HUES64 (cell line): ENCODE results near the gene FRMPD2.

Source experiments
- H3K27ac ChIP-seq: 2 replicates; pipeline ENCODE4 v1.7.0; 2013; ENCODE audit warnings: low read depth, low read length, inconsistent platforms
- H3K27me3 ChIP-seq: 2 replicates; pipeline ENCODE4 v1.6.1; 2013; ENCODE audit warnings: mild to moderate bottlenecking, low read length; ENCODE audit not compliant: insufficient read depth
- H3K36me3 ChIP-seq: 2 replicates; pipeline ENCODE4 v1.6.1; 2013; ENCODE audit warnings: mild to moderate bottlenecking, low read length; ENCODE audit not compliant: insufficient read depth
- H3K4me1 ChIP-seq: 2 replicates; pipeline ENCODE4 v1.6.1; 2013; ENCODE audit warnings: mild to moderate bottlenecking, low read length, moderate library complexity; ENCODE audit not compliant: insufficient read depth
- H3K4me3 ChIP-seq: 2 replicates; pipeline ENCODE4 v1.5.1; 2013; ENCODE audit warnings: mild to moderate bottlenecking, low read length, moderate library complexity
- H3K9ac ChIP-seq: 2 replicates; pipeline ENCODE4 v1.6.1; 2013; ENCODE audit warnings: mild to moderate bottlenecking, low read depth, low read length
- H3K9me3 ChIP-seq: 2 replicates; pipeline ENCODE4 v1.6.1; 2013; ENCODE audit warnings: low read depth, low read length; ENCODE audit not compliant: insufficient read depth
- WGBS: fragments of 150-250, 120-280 bp; methylation state at CpG from one replicate; pipeline ENCODE4 v1.1.7; 2013; ENCODE audit warnings: missing lambda C conversion rate; 5-methylcytosine and 5-hydroxymethylcytosine counted together

Gene FRMPD2

GRCh38 chr10:48240196-48240595 is 34.3 kb downstream of the FRMPD2 start:
- Histone ChIP-seq H3K4me1 (peaks cover 18% of the 10 kb centered on the region; the same call in 1 of the 2 replicates), H3K9me3 (no peaks in the 10 kb centered on the region), H3K27me3 (no peaks in the 10 kb centered on the region), H3K4me3 (no peak overlapping the region), H3K27ac (no peak overlapping the region), H3K9ac (no peak overlapping the region), H3K36me3 (no peaks in the 10 kb centered on the region)
- WGBS = 93% methylated on average over 7 of the region's 7 CpGs

- peaks cover 18% of the 10 kb centered on the region; the same call in 1 of the 2 replicates for H3K4me1 ChIP-seq
- 96% methylated on average over 2 of the region's 2 CpGs for WGBS
- H3K36me3 ChIP-seq = no peaks in the 10 kb centered on the region
- H3K9ac ChIP-seq = no peak overlapping the region
- H3K9me3 ChIP-seq = no peaks in the 10 kb centered on the region
- no peaks in the 10 kb centered on the region for H3K27me3 ChIP-seq
- H3K27ac ChIP-seq = no peak overlapping the region
- no peak overlapping the region for H3K4me3 ChIP-seq
Observed at GRCh38 chr10:48239618-48240017, 34.9 kb downstream of the FRMPD2 start.

- Histone ChIP-seq H3K4me1 (peaks cover 18% of the 10 kb centered on the region; the same call in 1 of the 2 replicates), H3K4me3 (no peak overlapping the region), H3K36me3 (no peaks in the 10 kb centered on the region), H3K27me3 (no peaks in the 10 kb centered on the region), H3K27ac (no peak overlapping the region), H3K9ac (no peak overlapping the region), H3K9me3 (no peaks in the 10 kb centered on the region)
- 84% methylated on average over 9 of the region's 9 CpGs for WGBS
Observed at GRCh38 chr10:48238826-48239520, 35.5 kb downstream of the FRMPD2 start.

- H3K27ac ChIP-seq = no peak overlapping the region; the same call in 1 of the 2 replicates
- H3K4me1 ChIP-seq = peaks cover 8% of the 10 kb centered on the region; the same call in 1 of the 2 replicates
- no peak overlapping the region for H3K9ac ChIP-seq
- H3K4me3 ChIP-seq = no peak overlapping the region
- H3K36me3 ChIP-seq = no peaks in the 10 kb centered on the region
- no peaks in the 10 kb centered on the region for H3K9me3 ChIP-seq
- WGBS = 95% methylated on average over 16 of the region's 16 CpGs
- no peaks in the 10 kb centered on the region for H3K27me3 ChIP-seq
Observed at GRCh38 chr10:48237259-48238250, 36.9 kb downstream of the FRMPD2 start.

- Histone ChIP-seq H3K4me3 (no peak overlapping the region), H3K9me3 (no peaks in the 10 kb centered on the region)
- 82% methylated on average over 6 of the region's 6 CpGs for WGBS
Observed at GRCh38 chr10:48236199-48236621, 38.3 kb downstream of the FRMPD2 start.

GRCh38 chr10:48235501-48235900 is 39.0 kb downstream of the FRMPD2 start:
- Histone ChIP-seq H3K27ac (no peak overlapping the region), H3K9ac (no peak overlapping the region), H3K9me3 (no peaks in the 10 kb centered on the region), H3K4me1 (peaks cover 8% of the 10 kb centered on the region; the same call in 1 of the 2 replicates), H3K4me3 (no peak overlapping the region), H3K27me3 (no peaks in the 10 kb centered on the region), H3K36me3 (no peaks in the 10 kb centered on the region)
- 89% methylated on average over 4 of the region's 4 CpGs for WGBS

More at GRCh38 chr10:48236199-48236621, 38.3 kb downstream of the FRMPD2 start:
- Histone ChIP-seq H3K9ac (no peak overlapping the region), H3K36me3 (no peaks in the 10 kb centered on the region), H3K4me1 (peaks cover 8% of the 10 kb centered on the region; the same call in 1 of the 2 replicates), H3K27ac (no peak overlapping the region), H3K27me3 (no peaks in the 10 kb centered on the region)

GRCh38 chr10:48234787-48235186 is 39.7 kb downstream of the FRMPD2 start:
- H3K36me3 ChIP-seq = no peaks in the 10 kb centered on the region
- H3K4me1 ChIP-seq = peaks cover 8% of the 10 kb centered on the region; the same call in 1 of the 2 replicates
- H3K9me3 ChIP-seq = no peaks in the 10 kb centered on the region
- no peak overlapping the region for H3K9ac ChIP-seq
- no peak overlapping the region for H3K27ac ChIP-seq
- H3K4me3 ChIP-seq = no peak overlapping the region
- H3K27me3 ChIP-seq = peaks cover 2% of the 10 kb centered on the region; the same call in 1 of the 2 replicates
- 94% methylated on average over 4 of the region's 4 CpGs for WGBS

GRCh38 chr10:48234295-48234694 is 40.2 kb downstream of the FRMPD2 start:
- peaks cover 2% of the 10 kb centered on the region; the same call in 1 of the 2 replicates for H3K27me3 ChIP-seq
- H3K9me3 ChIP-seq = no peaks in the 10 kb centered on the region
- no peaks in the 10 kb centered on the region for H3K36me3 ChIP-seq
- H3K27ac ChIP-seq = no peak overlapping the region
- H3K4me1 ChIP-seq = peaks cover 8% of the 10 kb centered on the region; the same call in 1 of the 2 replicates
- WGBS = 95% methylated on average over 1 of the region's 1 CpG
- no peak overlapping the region for H3K9ac ChIP-seq
- H3K4me3 ChIP-seq = no peak overlapping the region

- no peaks in the 10 kb centered on the region for H3K36me3 ChIP-seq
- H3K9me3 ChIP-seq = no peaks in the 10 kb centered on the region
- peaks cover 2% of the 10 kb centered on the region; the same call in 1 of the 2 replicates for H3K27me3 ChIP-seq
- peaks cover 8% of the 10 kb centered on the region; the same call in 1 of the 2 replicates for H3K4me1 ChIP-seq
- H3K27ac ChIP-seq = no peak overlapping the region
- 85% methylated on average over 2 of the region's 2 CpGs for WGBS
- H3K4me3 ChIP-seq = no peak overlapping the region
- no peak overlapping the region for H3K9ac ChIP-seq
Observed at GRCh38 chr10:48233559-48234005, 40.9 kb downstream of the FRMPD2 start.

- Histone ChIP-seq H3K27ac (no peak overlapping the region), H3K27me3 (peaks cover 2% of the 10 kb centered on the region; the same call in 1 of the 2 replicates), H3K4me1 (peaks cover 8% of the 10 kb centered on the region; the same call in 1 of the 2 replicates), H3K9ac (no peak overlapping the region), H3K9me3 (no peaks in the 10 kb centered on the region), H3K36me3 (no peaks in the 10 kb centered on the region), H3K4me3 (no peak overlapping the region)
- WGBS = 94% methylated on average over 3 of the region's 3 CpGs
Observed at GRCh38 chr10:48232717-48233447, 41.6 kb downstream of the FRMPD2 start.
